GM21576 (cell line): ENCODE data around the gene ATF5.

ENCODE experiments used
- ATAC-seq: cut with Tn5 transposase; IDR thresholded peaks from one replicate; pipeline ENCODE4 v1.9.1; 2021; ENCODE audit warnings: mild to moderate bottlenecking, moderate library complexity; ENCODE audit not compliant: unreplicated experiment

Gene ATF5

GRCh38 chr19:49929121-49929610, at the start of gene ATF5, which contains the start of gene NUP62:
Gene ATF5, plus strand, starts transcription at chr19:49929205. Its CDS starts 1,646 bp downstream, at chr19:49930851.
Gene NUP62, minus strand, starts transcription at chr19:49929504. Its CDS starts 19,697 bp downstream, at chr19:49909807.
- peak; percentile 29 for ATAC-seq

DNA sequence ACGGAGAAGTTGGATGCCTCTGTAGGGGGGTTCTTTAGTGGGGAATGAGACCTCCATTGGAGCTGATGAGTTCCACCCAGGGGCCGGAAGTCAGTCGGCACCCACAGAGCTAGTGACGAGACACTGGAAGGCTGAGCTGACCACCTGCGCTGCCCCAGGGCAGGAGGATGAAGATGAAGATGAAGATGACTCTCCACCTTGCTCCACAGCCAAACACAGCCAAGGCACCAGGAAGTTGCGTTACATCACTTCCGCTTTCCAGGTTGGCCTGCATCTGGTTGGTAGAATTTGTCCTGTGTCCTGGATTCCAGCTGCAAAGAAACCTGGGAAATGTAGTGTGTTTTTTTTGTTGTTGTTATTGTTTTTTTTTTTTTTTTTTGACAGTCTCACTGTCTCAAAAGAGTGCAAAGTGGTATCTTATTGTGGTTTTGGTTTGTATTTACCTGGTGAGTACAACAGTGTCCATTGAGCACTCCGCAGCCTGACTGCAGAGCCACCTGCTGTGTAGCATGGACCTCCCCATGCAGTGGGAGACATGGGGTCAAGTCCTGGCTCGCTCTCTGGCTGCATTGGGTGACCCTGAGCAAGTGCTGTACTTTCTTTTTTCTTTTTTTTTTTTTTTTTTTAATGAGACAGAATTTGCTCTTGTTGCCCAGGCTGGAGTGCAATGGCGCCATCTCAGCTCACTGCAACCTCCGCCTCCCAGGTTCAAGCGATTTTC, 49.6 kb upstream of the ATF5 start:
- no peak for ATAC-seq

DNA sequence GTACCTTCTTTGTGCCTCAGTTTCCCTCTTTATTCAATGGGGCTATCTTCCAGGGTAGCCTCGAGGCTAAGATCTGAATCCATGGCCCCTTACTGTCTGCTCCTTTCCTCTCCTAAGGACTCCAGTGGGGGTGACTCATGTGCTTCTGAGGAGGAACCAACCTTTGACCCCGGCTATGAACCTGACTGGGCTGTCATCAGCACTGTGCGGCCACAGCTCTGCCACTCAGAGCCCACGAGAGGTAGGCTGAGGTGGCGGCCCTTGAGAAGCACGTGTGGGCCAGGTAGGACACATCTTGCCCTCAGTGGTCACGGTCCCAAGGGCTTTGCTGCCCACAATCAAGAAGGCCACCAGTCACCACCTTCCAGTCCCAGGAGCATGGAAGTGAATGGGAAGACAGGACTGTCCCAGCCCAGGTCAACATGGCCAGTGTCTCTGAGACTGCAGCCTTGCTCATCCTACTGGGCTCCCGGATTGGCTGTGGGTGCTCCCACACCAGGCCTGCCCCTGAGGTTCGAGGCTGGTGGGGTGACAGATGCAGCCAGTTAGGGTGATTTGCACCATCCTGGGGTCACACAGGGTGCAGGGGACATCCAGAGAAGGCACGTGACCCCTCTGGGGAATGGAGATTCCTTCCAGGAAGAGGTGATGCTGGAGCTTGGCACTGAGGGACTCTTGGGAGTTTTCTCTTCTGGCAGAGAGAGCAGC, 48.7 kb upstream of the ATF5 start:
- ATAC-seq, result no peak

- no peak for ATAC-seq
Observed at GRCh38 chr19:49881186-49881585, 47.8 kb upstream of the ATF5 start.

DNA sequence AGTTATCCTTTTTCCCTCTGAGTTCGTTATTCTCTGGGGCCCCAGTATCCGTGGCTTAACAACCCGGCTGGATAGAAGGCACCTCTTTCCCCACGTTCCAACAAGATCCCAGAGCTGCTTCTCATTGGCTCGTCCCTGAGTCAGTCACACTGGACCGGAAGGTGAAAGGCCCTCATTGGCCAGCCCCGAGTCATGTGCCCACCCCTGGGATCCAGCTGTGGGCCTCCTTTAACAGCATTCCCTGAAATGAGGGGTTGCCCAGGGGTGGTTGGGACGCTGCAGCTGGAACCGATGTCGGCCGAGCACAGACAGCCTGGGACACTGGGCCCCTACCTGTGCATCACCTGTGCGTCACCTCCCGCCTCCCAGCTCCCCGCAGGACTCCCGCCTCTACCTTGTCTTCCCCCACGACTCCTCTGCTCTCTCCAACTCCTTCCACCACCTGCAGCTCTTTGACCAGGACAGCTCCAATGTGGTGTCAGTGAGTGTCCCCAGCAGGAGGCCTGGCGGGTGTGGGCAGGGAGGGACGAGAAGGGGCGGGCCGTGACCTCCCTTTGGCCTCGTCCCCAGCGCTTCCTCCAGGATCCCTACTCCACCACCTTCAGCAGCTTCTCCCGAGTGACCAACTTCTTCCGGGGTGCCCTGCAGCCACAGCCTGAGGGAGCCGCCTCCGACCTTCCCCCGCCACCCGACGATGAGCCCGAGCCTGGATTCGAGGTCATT, 47.2 kb upstream of the ATF5 start:
- ATAC-seq, result no peak

DNA sequence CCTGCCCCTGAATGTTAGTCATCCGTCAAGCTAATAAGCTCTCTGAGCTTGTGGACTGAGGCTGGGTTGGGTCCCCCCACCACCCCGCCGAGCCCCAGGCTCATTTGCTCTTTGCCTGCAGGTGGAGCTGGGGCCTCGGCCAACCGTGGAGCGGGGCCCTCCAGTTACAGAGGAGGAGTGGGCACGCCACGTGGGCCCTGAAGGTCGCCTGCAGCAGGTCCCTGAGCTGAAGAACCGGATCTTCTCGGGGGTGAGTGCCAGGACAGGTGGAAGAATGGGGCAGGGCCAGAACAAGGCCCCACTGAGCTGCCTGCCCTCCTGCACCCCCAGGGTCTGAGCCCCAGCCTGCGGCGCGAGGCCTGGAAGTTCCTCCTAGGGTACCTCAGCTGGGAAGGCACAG, 46.4 kb upstream of the ATF5 start:
- no peak for ATAC-seq

DNA sequence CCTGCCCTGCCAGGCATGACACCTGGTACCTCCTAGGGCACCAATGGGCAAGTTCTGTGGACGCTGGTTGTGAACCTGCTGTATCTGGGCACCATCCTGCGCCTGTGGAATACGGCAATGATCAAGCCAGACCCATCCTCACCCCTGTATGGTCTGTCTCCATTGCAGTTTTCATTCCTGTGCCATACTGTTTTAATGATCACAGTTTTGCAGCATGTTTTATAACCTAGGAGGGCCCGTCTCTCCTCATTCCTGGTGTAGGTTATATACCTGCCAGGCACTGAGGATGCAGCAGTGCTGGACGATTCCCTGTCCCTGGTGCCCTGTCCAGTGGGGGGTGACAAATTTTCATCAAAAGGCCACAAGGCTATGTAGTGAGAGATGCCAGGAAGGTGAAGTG, 45.9 kb upstream of the ATF5 start:
- ATAC-seq, result no peak

GRCh38 chr19:49884109-49884508, 44.9 kb upstream of the ATF5 start:
- ATAC-seq, result no peak

DNA sequence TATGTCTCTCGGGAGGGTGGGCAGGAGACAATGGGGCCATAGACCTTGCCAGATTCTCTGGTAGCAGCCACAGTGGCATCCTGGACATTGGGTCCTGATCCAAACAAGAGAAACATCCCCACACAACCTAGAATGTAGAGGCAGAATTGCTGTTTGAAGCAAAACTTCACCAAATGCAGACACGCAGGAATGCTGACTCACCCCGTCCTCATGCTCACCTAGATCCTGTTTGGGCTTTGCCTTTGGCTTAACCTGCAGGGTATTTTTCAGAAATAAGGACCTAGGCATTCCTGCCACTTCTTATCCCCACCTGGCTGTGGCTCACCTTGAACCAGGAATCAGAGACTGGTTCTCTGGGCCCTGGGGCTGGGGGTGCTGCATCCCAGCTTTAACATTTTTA, 44.2 kb upstream of the ATF5 start:
- ATAC-seq, result no peak

DNA sequence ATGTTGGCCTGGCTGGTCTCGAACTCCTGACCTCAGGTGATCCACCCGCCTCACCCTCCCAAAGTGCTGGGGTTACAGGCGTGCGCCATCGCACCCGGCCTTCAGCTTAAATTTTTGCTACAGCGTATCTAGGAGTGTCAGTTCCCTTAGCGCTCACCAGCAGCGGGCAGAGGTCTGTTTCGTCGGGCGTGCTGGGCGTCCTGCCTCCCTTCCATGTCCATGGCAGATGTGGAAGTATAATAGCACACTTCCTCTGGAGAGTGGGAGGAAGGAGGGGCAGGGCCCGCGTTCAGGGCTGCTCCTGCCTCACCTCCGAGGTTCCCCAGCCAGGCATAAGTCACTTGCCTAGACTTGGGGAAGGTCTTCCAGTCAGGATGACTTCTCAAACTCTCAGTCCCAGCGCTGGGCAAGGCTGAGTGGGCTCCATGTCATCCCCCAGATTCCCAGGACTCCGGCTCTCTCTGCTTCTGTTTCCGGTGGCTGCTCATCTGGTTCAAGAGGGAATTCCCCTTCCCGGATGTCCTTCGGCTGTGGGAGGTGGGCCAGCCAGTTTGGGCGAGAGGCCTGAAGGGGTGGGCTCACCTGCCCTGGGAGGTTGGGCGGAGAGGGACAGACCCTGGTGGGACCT, 41.9 kb upstream of the ATF5 start:
- no peak for ATAC-seq

DNA sequence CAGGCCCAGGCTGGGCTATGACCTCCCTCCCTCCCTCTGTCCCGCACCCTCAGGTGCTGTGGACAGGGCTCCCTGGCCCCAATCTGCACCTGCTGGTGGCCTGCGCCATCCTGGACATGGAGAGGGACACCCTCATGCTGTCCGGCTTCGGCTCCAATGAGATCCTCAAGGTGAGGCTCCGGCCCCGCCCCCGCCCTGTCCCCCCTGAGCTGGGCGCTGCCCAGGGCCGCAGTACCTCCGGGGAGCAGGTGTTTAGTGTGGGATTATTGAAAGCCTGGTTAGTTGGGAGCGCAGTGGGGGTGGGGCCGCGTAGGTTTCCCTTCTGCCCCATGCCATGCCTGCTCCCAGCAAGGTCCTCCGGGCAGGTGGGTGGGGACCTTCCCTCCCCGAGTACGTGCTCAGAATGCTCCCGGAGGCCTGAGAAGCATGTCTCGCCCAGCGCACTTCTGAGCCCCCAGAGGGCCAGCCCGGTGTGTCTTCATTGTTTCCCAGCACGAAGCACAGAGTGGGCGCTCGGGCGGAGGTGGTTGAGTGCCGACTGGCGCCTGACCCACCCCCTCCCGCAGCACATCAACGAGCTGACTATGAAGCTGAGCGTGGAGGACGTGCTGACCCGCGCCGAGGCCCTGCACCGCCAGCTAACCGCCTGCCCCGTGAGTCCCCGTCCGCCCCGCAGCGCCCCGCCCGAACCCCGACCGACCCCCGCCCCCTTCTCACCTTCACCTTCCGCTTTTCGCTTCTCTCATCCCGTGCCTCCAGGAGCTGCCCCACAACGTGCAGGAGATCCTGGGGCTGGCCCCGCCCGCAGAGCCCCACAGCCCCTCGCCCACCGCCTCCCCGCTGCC, 41.1 kb upstream of the ATF5 start:
- ATAC-seq, result no peak

GRCh38 chr19:49888510-49888824, 40.5 kb upstream of the ATF5 start:
- ATAC-seq, result no peak

DNA sequence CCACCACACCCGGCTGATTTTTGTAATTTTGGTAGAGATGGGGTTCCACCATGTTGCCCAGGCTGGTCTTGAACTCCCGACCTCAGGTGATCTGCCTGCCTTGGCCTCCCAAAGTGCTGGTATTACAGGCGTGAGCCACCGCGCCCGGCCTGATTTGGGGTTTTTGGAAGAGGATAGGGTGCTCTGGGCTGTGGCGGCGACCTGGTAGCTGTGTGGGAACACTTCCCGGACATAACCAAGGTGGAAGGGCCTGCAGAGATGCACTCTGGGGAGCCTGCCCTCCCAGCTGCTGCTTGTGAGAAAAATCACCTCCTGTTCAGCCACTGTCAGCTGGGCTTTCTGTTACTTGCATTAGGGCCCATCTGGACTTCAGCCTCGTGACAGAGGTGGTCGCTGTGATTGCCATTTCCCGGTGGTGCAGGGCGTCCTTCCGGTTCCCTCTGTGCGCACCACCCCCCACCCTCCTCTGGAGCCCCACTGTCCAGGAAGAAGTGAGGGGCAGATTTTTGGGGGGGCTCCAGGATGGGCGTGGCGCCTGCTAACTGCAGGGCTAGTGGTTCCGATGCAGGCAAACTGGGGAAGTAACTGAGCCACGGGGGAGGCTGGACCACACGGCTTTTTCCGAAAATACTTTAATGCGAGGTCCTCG, 39.8 kb upstream of the ATF5 start:
- no peak for ATAC-seq

DNA sequence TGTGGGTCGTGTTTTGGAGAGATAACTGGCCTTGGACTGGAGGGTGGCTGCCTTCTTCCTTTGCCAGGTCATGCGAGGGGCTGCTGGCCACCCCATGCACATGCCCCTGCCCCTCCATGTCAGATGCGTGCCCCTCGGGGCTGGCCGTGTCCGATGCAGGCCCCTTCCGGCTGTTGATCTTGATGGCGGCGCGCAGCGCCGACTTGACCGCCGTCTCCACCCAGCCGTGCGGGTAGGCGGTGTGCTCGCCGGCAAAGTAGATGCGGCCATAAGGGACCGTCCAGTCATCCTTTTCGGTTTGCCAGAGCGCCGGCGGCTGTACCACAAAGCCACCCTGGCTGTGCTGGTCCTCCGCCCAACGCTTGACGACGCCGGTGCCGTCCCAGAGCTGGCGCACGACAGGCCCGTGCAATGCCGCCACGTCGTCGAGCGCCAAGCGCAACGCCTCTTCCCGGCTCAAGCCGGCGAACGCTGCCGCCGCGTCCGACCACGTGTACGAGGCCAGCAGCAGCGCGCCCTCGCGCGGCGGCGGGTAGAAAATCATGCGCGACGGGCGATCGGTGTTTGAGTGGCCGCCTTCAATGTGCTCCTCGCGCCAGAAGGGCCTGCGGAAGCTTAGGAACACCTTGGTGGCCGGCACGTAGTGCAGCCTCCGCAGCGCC, 39.2 kb upstream of the ATF5 start:
- no peak for ATAC-seq

DNA sequence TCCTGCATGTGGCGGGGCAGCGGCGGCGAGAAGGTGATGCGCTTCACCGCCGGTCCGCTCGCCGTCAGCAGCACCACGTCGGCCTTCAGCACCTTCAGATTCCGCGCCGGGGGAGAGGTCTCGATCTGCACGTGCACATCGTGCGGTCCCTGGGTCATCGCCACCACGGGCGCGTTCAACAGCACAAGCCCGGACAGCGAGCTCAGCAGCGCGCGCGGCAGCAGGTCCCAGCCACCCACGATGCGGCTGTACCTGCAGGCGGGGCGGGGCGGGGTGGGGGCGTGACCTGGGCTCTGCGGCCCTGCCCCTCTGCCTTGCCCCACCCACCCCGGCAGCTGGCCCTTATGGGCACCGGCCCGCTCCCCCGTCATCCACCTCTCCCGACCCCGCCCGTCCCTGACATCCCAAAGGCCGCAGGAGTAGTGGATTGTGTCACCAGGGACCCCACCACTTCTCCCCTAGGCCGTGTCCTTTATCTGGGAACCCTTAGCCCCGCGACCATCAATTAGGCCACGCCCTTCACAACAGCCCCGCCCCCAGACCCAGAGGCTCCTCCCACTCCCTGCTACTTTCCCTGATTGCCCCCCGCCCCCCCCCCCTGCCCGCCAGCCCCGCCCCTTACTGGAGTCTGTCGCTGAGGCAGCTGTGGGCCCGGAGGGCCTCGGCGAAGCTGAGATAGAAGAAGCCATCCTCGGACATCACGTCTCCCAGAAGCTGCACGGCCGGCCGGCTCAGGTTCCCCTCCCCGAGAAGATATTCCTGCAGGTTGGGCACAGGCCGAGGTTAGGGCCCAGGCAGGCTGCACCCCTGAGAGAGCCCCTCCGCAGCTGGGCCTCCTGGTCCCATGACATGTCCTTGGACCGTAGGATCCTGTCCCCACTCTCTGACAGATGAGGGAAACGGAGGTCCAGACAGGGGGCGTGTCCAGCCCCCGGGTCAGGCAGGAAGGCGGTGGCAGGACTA, 38.4 kb upstream of the ATF5 start:
- no peak for ATAC-seq

DNA sequence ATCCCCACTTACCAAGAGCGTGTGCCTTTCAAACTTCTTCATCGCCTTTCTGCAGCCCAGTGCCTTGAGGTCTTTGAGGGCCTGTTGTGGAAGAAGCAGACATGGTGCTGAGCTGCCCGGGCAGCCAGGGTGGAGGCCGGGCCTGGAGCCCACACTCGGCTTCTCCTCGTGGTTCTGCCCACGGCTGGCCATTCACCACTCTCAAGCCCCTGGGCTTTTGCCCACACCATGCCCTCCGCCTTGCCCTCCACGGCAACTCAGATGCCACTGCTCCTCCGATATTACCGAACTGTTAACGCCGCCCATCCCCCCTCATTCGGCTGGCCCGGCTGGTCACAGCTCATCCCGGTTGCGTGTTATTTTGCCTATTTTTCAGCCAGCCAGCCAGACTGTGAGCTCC, 37.6 kb upstream of the ATF5 start:
- ATAC-seq, result no peak

DNA sequence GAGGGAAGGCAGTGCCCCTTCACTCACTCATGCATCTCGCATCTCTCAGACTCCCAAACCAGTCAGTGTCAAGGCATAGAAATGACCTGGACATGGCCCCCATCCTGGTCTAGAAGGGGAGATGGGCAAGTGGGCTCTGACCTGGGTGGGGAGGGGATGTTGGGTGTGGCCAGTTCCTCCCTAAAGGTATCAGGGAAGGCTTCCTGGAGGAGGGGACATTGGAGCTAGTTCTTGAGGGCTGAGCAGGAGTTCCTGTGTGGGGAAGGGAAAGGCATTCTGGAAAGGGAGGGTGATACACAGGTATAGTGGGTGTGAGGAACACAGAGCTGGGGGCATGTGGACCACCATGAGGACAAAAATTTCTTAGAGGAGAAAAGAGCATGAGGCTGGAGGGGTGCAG, 36.3 kb upstream of the ATF5 start:
- no peak for ATAC-seq

DNA sequence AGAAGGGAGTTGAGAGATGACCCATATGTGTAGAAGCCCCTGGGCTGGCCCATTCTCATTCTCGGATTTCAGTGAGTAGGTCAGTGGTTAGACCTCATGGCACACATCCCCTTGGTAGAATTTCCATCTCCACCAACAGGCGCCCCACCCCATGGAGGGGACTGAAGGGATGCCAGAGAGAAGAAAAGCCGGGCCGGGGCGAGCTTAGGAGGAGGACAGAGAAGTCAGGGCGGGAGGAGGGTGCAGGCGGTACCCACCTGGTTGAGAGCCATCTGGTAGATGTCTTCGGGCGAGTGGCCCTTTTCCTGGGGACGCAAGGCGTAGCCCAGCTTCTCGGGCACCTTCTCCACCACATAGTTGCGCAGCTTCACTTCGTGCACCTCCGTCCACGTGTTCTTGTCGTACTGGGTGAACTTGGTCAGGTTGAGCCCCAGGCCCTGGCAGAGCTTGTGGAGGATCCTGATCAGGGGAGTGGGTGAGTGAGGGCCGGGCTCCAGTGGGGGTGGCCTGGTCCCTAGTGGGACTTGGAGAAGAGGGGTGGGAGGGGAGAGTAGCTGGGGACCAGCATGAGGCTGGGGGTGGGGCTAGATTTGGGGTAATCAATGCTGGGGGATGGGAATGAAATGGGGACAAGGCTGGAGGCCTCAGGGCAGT, 34.9 kb upstream of the ATF5 start:
- no peak for ATAC-seq
